ENCODE data around the gene PARP1. TPM values are rescaled to one million over a fixed set of nuclear protein-coding genes. Genes with fewer than 3 reads are reported as not detected.

PARP1 gene
- total RNA-seq, 1 experiment from 2014 or later: 213 TPM

DNA sequence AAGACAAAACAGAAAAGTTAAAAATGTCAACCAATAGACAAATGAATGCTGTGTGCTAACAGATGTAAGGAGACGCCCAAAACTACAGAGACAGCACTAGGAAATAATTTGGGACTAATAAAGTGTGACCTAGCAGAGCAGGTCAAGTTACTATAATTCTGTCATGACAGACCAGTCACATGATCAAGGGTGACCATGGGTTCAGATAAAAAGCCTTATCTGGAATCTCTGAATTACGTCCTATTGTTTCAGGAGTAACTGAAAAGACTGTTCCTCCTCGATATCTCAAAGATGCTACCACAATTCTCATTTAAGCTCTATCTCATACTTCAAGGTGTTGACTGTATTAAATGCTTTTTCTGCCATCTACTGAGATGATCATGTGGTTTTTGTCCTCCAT lies 31.6 kb downstream of the PARP1 start:
- H3K9me2 ChIP-seq (ENCODE audit: insufficient read depth): no peaks in the 10 kb centered on the region
- no peak overlapping the region for H3K4me3 ChIP-seq (replicated peaks in 1 of 2; ENCODE audit: low read depth in 1 of 2, low read length in 2 of 2)
- ATAC-seq (no peak), DNase-seq (ENCODE audit: low read depth, low spot score) (no peak)
- ChIA-PET CTCF (no interaction called here), RAD21 (ENCODE audit: low non-redundant PET in 1 of 2, low total read pairs in 2 of 2, uncharacterized antibody in 2 of 2, unreplicated experiment in 2 of 2) (no interaction called here), POLR2A (no interaction called here)
- no TSS peak for BruUV-seq (replicated peaks)
- no peaks in the 10 kb centered on the region for H3K79me2 ChIP-seq (ENCODE audit: insufficient read depth, low read length)
- intact Hi-C loops (cut with micrococcal nuclease): no loop called here
- no peak overlapping the region for H3K27ac ChIP-seq (ENCODE audit: low read depth, low read length)
- H3K4me2 ChIP-seq (ENCODE audit: low read length): no peak overlapping the region
- H3K9me3 ChIP-seq (ENCODE audit: control insufficient read depth in 1 of 2, insufficient read depth in 1 of 2, low read depth in 1 of 2, low read length in 2 of 2): no peaks in the 10 kb centered on the region
- no peaks in the 10 kb centered on the region for H3K4me1 ChIP-seq (ENCODE audit: control insufficient read depth in 1 of 2, insufficient read depth in 2 of 2, low read length in 2 of 2)
- H3K27me3 ChIP-seq (ENCODE audit: insufficient read depth, low read length): no peaks in the 10 kb centered on the region
- H3K9ac ChIP-seq (ENCODE audit: low read length): no peak overlapping the region
- H3K36me3 ChIP-seq (ENCODE audit: control insufficient read depth in 1 of 2, insufficient read depth in 2 of 2, low read length in 2 of 2): peaks cover 72 to 77% of the 10 kb centered on the region in 2 experiments
- TF ChIP-seq, protein P1, sequence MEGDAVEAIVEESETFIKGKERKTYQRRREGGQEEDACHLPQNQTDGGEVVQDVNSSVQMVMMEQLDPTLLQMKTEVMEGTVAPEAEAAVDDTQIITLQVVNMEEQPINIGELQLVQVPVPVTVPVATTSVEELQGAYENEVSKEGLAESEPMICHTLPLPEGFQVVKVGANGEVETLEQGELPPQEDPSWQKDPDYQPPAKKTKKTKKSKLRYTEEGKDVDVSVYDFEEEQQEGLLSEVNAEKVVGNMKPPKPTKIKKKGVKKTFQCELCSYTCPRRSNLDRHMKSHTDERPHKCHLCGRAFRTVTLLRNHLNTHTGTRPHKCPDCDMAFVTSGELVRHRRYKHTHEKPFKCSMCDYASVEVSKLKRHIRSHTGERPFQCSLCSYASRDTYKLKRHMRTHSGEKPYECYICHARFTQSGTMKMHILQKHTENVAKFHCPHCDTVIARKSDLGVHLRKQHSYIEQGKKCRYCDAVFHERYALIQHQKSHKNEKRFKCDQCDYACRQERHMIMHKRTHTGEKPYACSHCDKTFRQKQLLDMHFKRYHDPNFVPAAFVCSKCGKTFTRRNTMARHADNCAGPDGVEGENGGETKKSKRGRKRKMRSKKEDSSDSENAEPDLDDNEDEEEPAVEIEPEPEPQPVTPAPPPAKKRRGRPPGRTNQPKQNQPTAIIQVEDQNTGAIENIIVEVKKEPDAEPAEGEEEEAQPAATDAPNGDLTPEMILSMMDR (IDR thresholded peaks at IDR 0.05 in 2 of 3, conservative IDR thresholded peaks at IDR 0.05 in 1 of 3; ENCODE audit: borderline replicate concordance in 1 of 3, insufficient read depth in 1 of 3, low read depth in 2 of 3, low read length in 2 of 3): no peak
- no peak for TF ChIP-seq CEBPB (IDR thresholded peaks at IDR 0.05; ENCODE audit: low read depth)
- no peak for TF ChIP-seq RAD21 (IDR thresholded peaks at IDR 0.05; ENCODE audit: low read depth)
- no peak for TF ChIP-seq YY1 (IDR thresholded peaks at IDR 0.05; ENCODE audit: extremely low read depth, insufficient replicate concordance, low read depth, low read length)
- TF ChIP-seq, protein P2, sequence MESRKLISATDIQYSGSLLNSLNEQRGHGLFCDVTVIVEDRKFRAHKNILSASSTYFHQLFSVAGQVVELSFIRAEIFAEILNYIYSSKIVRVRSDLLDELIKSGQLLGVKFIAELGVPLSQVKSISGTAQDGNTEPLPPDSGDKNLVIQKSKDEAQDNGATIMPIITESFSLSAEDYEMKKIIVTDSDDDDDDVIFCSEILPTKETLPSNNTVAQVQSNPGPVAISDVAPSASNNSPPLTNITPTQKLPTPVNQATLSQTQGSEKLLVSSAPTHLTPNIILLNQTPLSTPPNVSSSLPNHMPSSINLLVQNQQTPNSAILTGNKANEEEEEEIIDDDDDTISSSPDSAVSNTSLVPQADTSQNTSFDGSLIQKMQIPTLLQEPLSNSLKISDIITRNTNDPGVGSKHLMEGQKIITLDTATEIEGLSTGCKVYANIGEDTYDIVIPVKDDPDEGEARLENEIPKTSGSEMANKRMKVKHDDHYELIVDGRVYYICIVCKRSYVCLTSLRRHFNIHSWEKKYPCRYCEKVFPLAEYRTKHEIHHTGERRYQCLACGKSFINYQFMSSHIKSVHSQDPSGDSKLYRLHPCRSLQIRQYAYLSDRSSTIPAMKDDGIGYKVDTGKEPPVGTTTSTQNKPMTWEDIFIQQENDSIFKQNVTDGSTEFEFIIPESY (IDR thresholded peaks at IDR 0.05; ENCODE audit: extremely low read depth, insufficient replicate concordance, low read length): no peak
- TF ChIP-seq ZNF274 (IDR thresholded peaks at IDR 0.05; ENCODE audit: low read depth, low read length): no peak
- no peak for TF ChIP-seq ELF1 (IDR thresholded peaks at IDR 0.05; ENCODE audit: borderline replicate concordance, low read depth)
- no peak for TF ChIP-seq POLR2A (IDR thresholded peaks at IDR 0.05; ENCODE audit: borderline replicate concordance, extremely low read depth, insufficient read depth, insufficient read length)
- no peak for TF ChIP-seq SP1 (IDR thresholded peaks at IDR 0.05; ENCODE audit: low read depth)
- no peak for TF ChIP-seq EZH2phosphoT487 (IDR thresholded peaks at IDR 0.05; ENCODE audit: borderline replicate concordance)
- TF ChIP-seq, protein P3, sequence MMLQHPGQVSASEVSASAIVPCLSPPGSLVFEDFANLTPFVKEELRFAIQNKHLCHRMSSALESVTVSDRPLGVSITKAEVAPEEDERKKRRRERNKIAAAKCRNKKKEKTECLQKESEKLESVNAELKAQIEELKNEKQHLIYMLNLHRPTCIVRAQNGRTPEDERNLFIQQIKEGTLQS (IDR thresholded peaks at IDR 0.05): no peak
- no peak for TF ChIP-seq FOSL1 (IDR thresholded peaks at IDR 0.05; ENCODE audit: low read depth)
- TF ChIP-seq CBX3 (IDR thresholded peaks at IDR 0.05; ENCODE audit: low read depth): no peak
- TF ChIP-seq TCF7L2 (IDR thresholded peaks at IDR 0.05; ENCODE audit: borderline replicate concordance, extremely low read depth, insufficient read depth, insufficient read length): no peak
- TF ChIP-seq, protein P4, sequence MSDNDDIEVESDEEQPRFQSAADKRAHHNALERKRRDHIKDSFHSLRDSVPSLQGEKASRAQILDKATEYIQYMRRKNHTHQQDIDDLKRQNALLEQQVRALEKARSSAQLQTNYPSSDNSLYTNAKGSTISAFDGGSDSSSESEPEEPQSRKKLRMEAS (IDR thresholded peaks at IDR 0.05): no peak
- TF ChIP-seq EZH2 (IDR thresholded peaks at IDR 0.05): no peak
- TF ChIP-seq JUND (IDR thresholded peaks at IDR 0.05): no peak
- TF ChIP-seq ZFX (IDR thresholded peaks at IDR 0.05): no peak
- TF ChIP-seq SRF (IDR thresholded peaks at IDR 0.05; ENCODE audit: low read depth): no peak
- H4K20me1 ChIP-seq (ENCODE audit: insufficient read depth): no peaks in the 10 kb centered on the region
- H2AFZ ChIP-seq (ENCODE audit: low read depth, low read length, poor library complexity, severe bottlenecking): no peak overlapping the region

Measured in HCT116 (cell line).